ENCODE results near the gene PDP2. TPM values are rescaled to one million over a fixed set of nuclear protein-coding genes. Genes with fewer than 3 reads are reported as not detected.

PDP2 gene
- polyA plus RNA-seq, 1 donor (not counting 4 experiments of a cell fraction or from before 2014, with no cell fraction given), result 18.5 TPM

- Histone ChIP-seq H3K9me3 (ENCODE audit: control insufficient read depth, low read depth, low read length) (no peaks in the 10 kb centered on the region), H3K4me1 (ENCODE audit: control insufficient read depth, extremely low read depth, insufficient read depth, low read length) (peaks cover 8% of the 10 kb centered on the region), H3K9me1 (ENCODE audit: control insufficient read depth, extremely low read depth, insufficient read depth, low read length) (no peaks in the 10 kb centered on the region), H3K36me3 (ENCODE audit: control insufficient read depth in 2 of 2, extremely low read depth in 1 of 2, insufficient read depth in 2 of 2, low read length in 2 of 2) (no peaks in the 10 kb centered on the region), H3K4me3 (ENCODE audit: control insufficient read depth in 2 of 3, extremely low read depth in 1 of 3, insufficient read depth in 2 of 3, low read depth in 1 of 3, low read length in 3 of 3) (no peak overlapping the region), H4K20me1 (ENCODE audit: control insufficient read depth, extremely low read depth, insufficient read depth, low read length) (no peaks in the 10 kb centered on the region), H3K27me3 (ENCODE audit: control insufficient read depth, extremely low read depth, insufficient read depth, low read length) (no peaks in the 10 kb centered on the region), H3K27ac (ENCODE audit: control insufficient read depth, insufficient read depth, low read length) (no peak overlapping the region), H2AFZ (ENCODE audit: control insufficient read depth, low read length) (no peak overlapping the region), H3K4me2 (ENCODE audit: control insufficient read depth, extremely low read depth, insufficient read depth, low read depth, low read length) (no peak overlapping the region), H3K9ac (ENCODE audit: control insufficient read depth, extremely low read depth, insufficient read depth, low read length) (no peak overlapping the region), H3K79me2 (ENCODE audit: control insufficient read depth, insufficient read depth, low read length) (no peaks in the 10 kb centered on the region)
- no peak for DNase-seq (ENCODE audit: low read depth, low spot score)
- dilution Hi-C loops (cut with MboI; ENCODE audit: extremely low pct_ligation_motif_present, low sequenced_read_pairs), result no loop called here
- TF ChIP-seq CTCF (optimal IDR thresholded peaks at IDR 0.05 in 1 of 3, IDR thresholded peaks at IDR 0.05 in 1 of 3, conservative IDR thresholded peaks at IDR 0.05 in 1 of 3; ENCODE audit: extremely low read depth in 1 of 3, insufficient read depth in 2 of 3, low read length in 3 of 3), result no peak
- no peak for TF ChIP-seq EZH2 (IDR thresholded peaks at IDR 0.05; ENCODE audit: low read length)
- no peak for FAIRE-seq
Observed at GRCh38 chr16:66871840-66872239, 8.5 kb upstream of the PDP2 start.

GRCh38 chr16:66872559-66872942 lies 7.8 kb upstream of the PDP2 start:
- Histone ChIP-seq H3K27ac (ENCODE audit: control insufficient read depth, insufficient read depth, low read length) (no peak overlapping the region), H3K27me3 (ENCODE audit: control insufficient read depth, extremely low read depth, insufficient read depth, low read length) (no peaks in the 10 kb centered on the region)

More at GRCh38 chr16:66872559-66872942, 7.8 kb upstream of the PDP2 start:
- TF ChIP-seq EZH2 (IDR thresholded peaks at IDR 0.05; ENCODE audit: low read length), result no peak
- no peak for TF ChIP-seq CTCF (optimal IDR thresholded peaks at IDR 0.05 in 1 of 3, IDR thresholded peaks at IDR 0.05 in 1 of 3, conservative IDR thresholded peaks at IDR 0.05 in 1 of 3; ENCODE audit: extremely low read depth in 1 of 3, insufficient read depth in 2 of 3, low read length in 3 of 3)
- no peaks in the 10 kb centered on the region for H3K79me2 ChIP-seq (ENCODE audit: control insufficient read depth, insufficient read depth, low read length)
- H4K20me1 ChIP-seq (ENCODE audit: control insufficient read depth, extremely low read depth, insufficient read depth, low read length), result no peaks in the 10 kb centered on the region
- FAIRE-seq, result no peak
- H3K4me2 ChIP-seq (ENCODE audit: control insufficient read depth, extremely low read depth, insufficient read depth, low read depth, low read length), result peak overlapping the region; percentile 58
- peak overlapping the region; percentile 18 for H2AFZ ChIP-seq (ENCODE audit: control insufficient read depth, low read length)
- H3K9me1 ChIP-seq (ENCODE audit: control insufficient read depth, extremely low read depth, insufficient read depth, low read length), result no peaks in the 10 kb centered on the region
- no peaks in the 10 kb centered on the region for H3K9me3 ChIP-seq (ENCODE audit: control insufficient read depth, low read depth, low read length)
- dilution Hi-C loops (cut with MboI; ENCODE audit: extremely low pct_ligation_motif_present, low sequenced_read_pairs), result no loop called here
- H3K4me1 ChIP-seq (ENCODE audit: control insufficient read depth, extremely low read depth, insufficient read depth, low read length), result peaks cover 8% of the 10 kb centered on the region
- peak overlapping the region in 1 of 3 experiments; percentile 4 for H3K4me3 ChIP-seq (ENCODE audit: control insufficient read depth in 2 of 3, extremely low read depth in 1 of 3, insufficient read depth in 2 of 3, low read depth in 1 of 3, low read length in 3 of 3)
- no peak for DNase-seq (ENCODE audit: low read depth, low spot score)
- H3K36me3 ChIP-seq (ENCODE audit: control insufficient read depth in 2 of 2, extremely low read depth in 1 of 2, insufficient read depth in 2 of 2, low read length in 2 of 2), result no peaks in the 10 kb centered on the region
- H3K9ac ChIP-seq (ENCODE audit: control insufficient read depth, extremely low read depth, insufficient read depth, low read length), result no peak overlapping the region
